ENCODE data around the gene MGA. TPM values are rescaled to one million over a fixed set of nuclear protein-coding genes. Genes with fewer than 3 reads are reported as not detected.

The MGA gene
- total RNA-seq, 4 donors from 2014 or later: 21.0 to 44.7 (median 38.3) TPM

DNA sequence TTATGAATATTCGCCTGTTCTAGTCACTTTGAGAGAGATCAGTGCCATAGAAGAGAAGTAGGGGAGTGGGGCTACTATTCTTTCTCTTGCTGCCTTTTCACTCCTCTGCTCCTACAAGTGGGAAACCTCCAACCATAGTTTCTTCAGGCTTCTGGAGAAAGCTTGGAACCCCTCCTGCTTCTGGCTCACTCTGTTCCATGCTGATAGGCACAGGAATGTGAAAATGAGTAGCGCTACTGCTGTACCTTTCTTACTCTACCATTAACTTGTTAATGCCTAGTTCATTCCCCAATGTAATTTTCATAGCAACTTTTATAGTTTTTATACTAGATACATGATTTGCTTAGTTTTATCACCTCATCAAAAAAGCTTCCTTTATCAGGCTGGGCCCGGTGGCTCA lies 141.0 kb downstream of the MGA start:
- no peaks in the 10 kb centered on the region for H3K9me3 ChIP-seq
- TF ChIP-seq, protein P1, sequence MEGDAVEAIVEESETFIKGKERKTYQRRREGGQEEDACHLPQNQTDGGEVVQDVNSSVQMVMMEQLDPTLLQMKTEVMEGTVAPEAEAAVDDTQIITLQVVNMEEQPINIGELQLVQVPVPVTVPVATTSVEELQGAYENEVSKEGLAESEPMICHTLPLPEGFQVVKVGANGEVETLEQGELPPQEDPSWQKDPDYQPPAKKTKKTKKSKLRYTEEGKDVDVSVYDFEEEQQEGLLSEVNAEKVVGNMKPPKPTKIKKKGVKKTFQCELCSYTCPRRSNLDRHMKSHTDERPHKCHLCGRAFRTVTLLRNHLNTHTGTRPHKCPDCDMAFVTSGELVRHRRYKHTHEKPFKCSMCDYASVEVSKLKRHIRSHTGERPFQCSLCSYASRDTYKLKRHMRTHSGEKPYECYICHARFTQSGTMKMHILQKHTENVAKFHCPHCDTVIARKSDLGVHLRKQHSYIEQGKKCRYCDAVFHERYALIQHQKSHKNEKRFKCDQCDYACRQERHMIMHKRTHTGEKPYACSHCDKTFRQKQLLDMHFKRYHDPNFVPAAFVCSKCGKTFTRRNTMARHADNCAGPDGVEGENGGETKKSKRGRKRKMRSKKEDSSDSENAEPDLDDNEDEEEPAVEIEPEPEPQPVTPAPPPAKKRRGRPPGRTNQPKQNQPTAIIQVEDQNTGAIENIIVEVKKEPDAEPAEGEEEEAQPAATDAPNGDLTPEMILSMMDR (IDR thresholded peaks at IDR 0.05): no peak
- TF ChIP-seq EP300 (IDR thresholded peaks at IDR 0.05) (no peak), POLR2A (IDR thresholded peaks at IDR 0.05) (no peak), POLR2AphosphoS5 (IDR thresholded peaks at IDR 0.05) (no peak)
- no peaks in the 10 kb centered on the region for H3K27me3 ChIP-seq
- H3K4me1 ChIP-seq: peaks cover 62% of the 10 kb centered on the region
- H3K36me3 ChIP-seq: peaks cover 13% of the 10 kb centered on the region
- WGBS: 75% methylated on average over 3 of the region's 3 CpGs
- no peak overlapping the region for H3K4me3 ChIP-seq
- H3K27ac ChIP-seq: no peak overlapping the region
- DNase-seq (ENCODE audit: low spot score in 2 of 2): no peak

DNA sequence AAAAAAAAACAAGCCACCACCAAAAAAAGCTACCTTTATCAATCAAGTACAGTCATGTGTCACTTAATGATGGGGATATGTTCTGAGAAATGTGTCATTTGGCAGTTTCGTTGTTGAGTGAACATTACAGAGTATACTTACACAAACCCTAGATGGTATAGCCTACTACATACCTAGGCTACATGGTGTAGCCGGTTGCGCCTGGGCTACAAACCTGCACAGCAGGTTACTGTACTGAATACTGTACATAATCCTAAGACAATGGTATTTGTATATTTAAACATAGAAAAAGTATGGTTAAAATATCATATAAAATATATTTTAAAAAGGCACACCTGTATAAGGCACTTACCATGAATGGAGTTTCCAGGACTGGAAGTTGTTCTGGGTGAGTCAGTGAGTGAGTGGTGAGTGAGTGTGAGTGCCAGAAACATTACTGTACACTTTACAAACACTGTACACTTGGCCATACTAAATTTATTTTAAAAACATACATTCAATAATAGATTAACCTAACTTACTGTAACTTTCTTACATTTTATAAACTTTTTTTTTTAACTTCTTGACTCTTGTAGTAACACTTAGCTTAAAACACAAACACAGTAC lies 141.7 kb downstream of the MGA start:
- Histone ChIP-seq H3K27me3 (no peaks in the 10 kb centered on the region), H3K9me3 (no peaks in the 10 kb centered on the region), H3K4me3 (no peak overlapping the region), H3K4me1 (peaks cover 62% of the 10 kb centered on the region), H3K27ac (no peak overlapping the region), H3K36me3 (peaks cover 13% of the 10 kb centered on the region)
- WGBS: 75% methylated on average over 3 of the region's 3 CpGs
- TF ChIP-seq, protein P1 (IDR thresholded peaks at IDR 0.05): no peak
- TF ChIP-seq POLR2AphosphoS5 (IDR thresholded peaks at IDR 0.05) (no peak), POLR2A (IDR thresholded peaks at IDR 0.05) (no peak), EP300 (IDR thresholded peaks at IDR 0.05) (no peak)
- DNase-seq (ENCODE audit: low spot score in 2 of 2): no peak

DNA sequence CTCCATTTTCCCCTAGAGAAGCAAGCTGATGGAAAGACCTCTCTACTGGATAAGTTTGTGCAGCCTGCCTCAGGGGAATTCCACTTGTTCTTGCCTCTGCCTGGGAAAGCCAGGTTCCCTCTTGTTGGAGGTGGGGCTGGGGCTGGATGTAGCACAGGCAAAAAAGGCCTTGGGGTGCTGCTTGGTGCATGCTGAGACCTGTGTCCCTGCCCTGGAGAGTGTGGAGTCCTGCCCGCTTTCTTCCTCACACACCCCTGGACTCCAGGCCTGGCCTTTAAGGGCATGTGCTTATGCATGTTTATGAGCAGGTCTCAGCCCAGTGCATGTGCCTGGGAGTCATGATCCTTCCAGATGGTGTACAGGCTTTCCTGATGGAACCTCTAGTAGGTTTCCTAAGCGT lies 144.2 kb downstream of the MGA start:
- H3K27ac ChIP-seq: peak overlapping the region; percentile 87

DNA sequence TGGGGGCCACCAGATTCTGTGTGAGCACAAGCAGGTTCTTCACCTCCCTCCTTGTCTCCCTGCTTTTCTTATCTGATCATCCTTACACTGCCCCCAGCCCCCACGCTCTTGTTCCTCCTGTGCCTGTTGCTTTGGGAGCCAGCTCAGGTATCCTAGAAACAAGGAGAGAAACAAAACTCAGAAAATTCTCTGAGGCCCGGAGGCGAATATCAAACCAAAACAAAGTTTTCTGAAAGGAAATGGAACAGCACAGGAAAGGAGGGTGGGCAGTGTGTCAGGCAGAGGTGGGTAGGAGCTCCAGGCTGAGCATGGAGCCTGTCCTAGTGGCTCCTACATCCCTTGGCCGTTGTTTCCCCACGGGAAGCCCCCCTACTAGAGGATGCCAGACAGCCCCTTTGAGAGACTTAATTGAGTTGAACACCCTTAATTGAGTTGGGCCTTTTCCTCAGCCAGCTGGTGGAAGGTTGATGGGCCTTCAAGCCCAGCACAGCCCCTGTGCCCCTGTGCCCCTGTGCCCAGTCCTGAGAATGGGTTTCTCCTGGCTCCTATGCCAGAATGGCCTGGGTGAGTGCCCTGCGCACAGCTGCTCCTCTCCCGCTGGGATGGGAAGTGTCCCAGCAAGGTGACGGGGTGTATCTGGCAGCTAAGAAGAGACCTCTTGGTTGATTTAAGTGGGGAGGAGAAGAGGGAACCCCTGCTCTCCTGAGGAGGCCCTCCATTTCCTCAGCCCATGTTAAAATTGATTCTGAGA lies 144.9 kb downstream of the MGA start:
- Histone ChIP-seq H3K4me1 (peaks cover 53% of the 10 kb centered on the region), H3K27ac (peak overlapping the region; percentile 87), H3K27me3 (no peaks in the 10 kb centered on the region), H3K4me3 (no peak overlapping the region), H3K9me3 (no peaks in the 10 kb centered on the region), H3K36me3 (peaks cover 13% of the 10 kb centered on the region)
- DNase-seq (ENCODE audit: low spot score in 2 of 2): no peak
- TF ChIP-seq, protein P1 (IDR thresholded peaks at IDR 0.05): no peak
- TF ChIP-seq EP300 (IDR thresholded peaks at IDR 0.05) (no peak), POLR2AphosphoS5 (IDR thresholded peaks at IDR 0.05) (no peak), POLR2A (IDR thresholded peaks at IDR 0.05) (no peak)
- 39% methylated on average over 6 of the region's 8 CpGs for WGBS

More for the DNA sequence above, 144.2 kb downstream of the MGA start:
- no peak overlapping the region for H3K4me3 ChIP-seq
- peaks cover 52% of the 10 kb centered on the region for H3K4me1 ChIP-seq
- 78% methylated on average over 2 of the region's 2 CpGs for WGBS
- peaks cover 13% of the 10 kb centered on the region for H3K36me3 ChIP-seq
- H3K27me3 ChIP-seq: no peaks in the 10 kb centered on the region
- no peak for TF ChIP-seq EP300 (IDR thresholded peaks at IDR 0.05)
- TF ChIP-seq, protein P1 (IDR thresholded peaks at IDR 0.05): no peak
- TF ChIP-seq POLR2AphosphoS5 (IDR thresholded peaks at IDR 0.05): peak in 1 of 3 donors; percentile 15
- TF ChIP-seq POLR2A (IDR thresholded peaks at IDR 0.05): no peak
- peak in 1 of 2 donors; percentile 72 for DNase-seq (ENCODE audit: low spot score in 2 of 2)
- H3K9me3 ChIP-seq: no peaks in the 10 kb centered on the region

DNA sequence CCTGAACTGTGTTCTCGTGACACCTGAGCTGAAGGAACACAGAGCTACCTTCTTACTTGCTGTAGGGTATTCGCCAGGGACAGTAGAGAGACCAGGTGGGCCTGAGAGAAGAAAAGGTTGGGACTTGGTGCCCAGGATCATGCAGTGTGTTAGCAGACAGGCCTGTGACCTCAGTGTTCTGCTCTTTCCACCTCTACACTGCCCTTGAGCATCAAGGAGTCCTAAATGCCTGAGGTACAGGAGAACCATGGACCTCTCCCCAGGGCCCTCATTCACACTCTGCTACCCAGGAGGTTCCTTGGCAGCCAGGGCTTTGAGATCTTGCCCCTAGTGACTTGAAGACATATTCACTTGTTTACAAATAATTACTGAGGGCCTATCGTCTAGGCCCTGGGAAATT lies 145.5 kb downstream of the MGA start:
- Histone ChIP-seq H3K4me3 (no peak overlapping the region), H3K27ac (peak overlapping the region; percentile 87), H3K4me1 (peaks cover 54% of the 10 kb centered on the region), H3K27me3 (no peaks in the 10 kb centered on the region), H3K9me3 (no peaks in the 10 kb centered on the region), H3K36me3 (peaks cover 8% of the 10 kb centered on the region)
- no peak for DNase-seq (ENCODE audit: low spot score in 2 of 2)
- WGBS: 67% methylated on average over 3 of the region's 3 CpGs
- TF ChIP-seq, protein P1 (IDR thresholded peaks at IDR 0.05): no peak
- no peak for TF ChIP-seq POLR2AphosphoS5 (IDR thresholded peaks at IDR 0.05)
- no peak for TF ChIP-seq POLR2A (IDR thresholded peaks at IDR 0.05)
- TF ChIP-seq EP300 (IDR thresholded peaks at IDR 0.05): no peak

Measured in suprapubic skin (tissue), 4 donors.